ENCODE data around the gene PRKACA. TPM values are rescaled to one million over a fixed set of nuclear protein-coding genes. Genes with fewer than 3 reads are reported as not detected.
"Not testable (repeated sequence)": the region's sequence is repeated elsewhere in the genome, so short reads cannot be mapped to it uniquely, and the experiment has no call there.

The PRKACA gene
- total RNA-seq, 1 experiment from 2014 or later, result 48.1 TPM

- peak; percentile 50 for DNase-seq (ENCODE audit: low spot score)
Observed at GRCh38 chr19:14048443-14049153, 69.0 kb downstream of the PRKACA start.

GRCh38 chr19:14047866-14048265 is 69.7 kb downstream of the PRKACA start:
- DNase-seq (ENCODE audit: low spot score), result not testable (repeated sequence)

- DNase-seq (ENCODE audit: low spot score), result peak; percentile 68
Observed at GRCh38 chr19:14042659-14043608, 74.6 kb downstream of the PRKACA start.

Other genes with a start within 250 kb of the PRKACA start
- not detected in 2 replicates for gene NANOS3, start 240.6 kb downstream of the PRKACA start, total RNA-seq (2014; rRNA removed; shearing (Covaris generic))
- gene BRME1, start 211.6 kb downstream of the PRKACA start, total RNA-seq (2014; rRNA removed; shearing (Covaris generic)), result 2.3 and 5.3 TPM in 2 replicates
- 13.5 and 14.9 TPM in 2 replicates for gene CC2D1A, start 211.6 kb downstream of the PRKACA start, total RNA-seq (2014; rRNA removed; shearing (Covaris generic))
- gene PODNL1, start 179.3 kb downstream of the PRKACA start, total RNA-seq (2014; rRNA removed; shearing (Covaris generic)), result 2.9 and 4.9 TPM in 2 replicates
- gene DCAF15, start 165.3 kb downstream of the PRKACA start, total RNA-seq (2014; rRNA removed; shearing (Covaris generic)), result 13.8 and 14.2 TPM in 2 replicates
- gene RFX1, start 111.4 kb downstream of the PRKACA start, total RNA-seq (2014; rRNA removed; shearing (Covaris generic)), result 1.1 and 2.0 TPM in 2 replicates
- gene RLN3, start 89.6 kb downstream of the PRKACA start, total RNA-seq (2014; rRNA removed; shearing (Covaris generic)), result not detected in 2 replicates
- 13.9 and 15.0 TPM in 2 replicates for gene IL27RA, start 86.0 kb downstream of the PRKACA start, total RNA-seq (2014; rRNA removed; shearing (Covaris generic))
- 1.4 and 2.0 TPM in 2 replicates for gene PALM3, start 55.7 kb downstream of the PRKACA start, total RNA-seq (2014; rRNA removed; shearing (Covaris generic))
- gene MISP3, start 45.0 kb downstream of the PRKACA start, total RNA-seq (2014; rRNA removed; shearing (Covaris generic)), result 0.35 and 3.3 TPM in 2 replicates
- not detected in 2 replicates for gene C19orf67, start 32.0 kb downstream of the PRKACA start, total RNA-seq (2014; rRNA removed; shearing (Covaris generic))
- gene SAMD1, start 27.0 kb downstream of the PRKACA start, total RNA-seq (2014; rRNA removed; shearing (Covaris generic)), result 20.0 and 21.8 TPM in 2 replicates
- gene ASF1B, start 18.8 kb upstream of the PRKACA start, total RNA-seq (2014; rRNA removed; shearing (Covaris generic)), result 77.7 and 77.8 TPM in 2 replicates
- gene ADGRL1, start 88.4 kb upstream of the PRKACA start, total RNA-seq (2014; rRNA removed; shearing (Covaris generic)), result 5.2 and 10.9 TPM in 2 replicates